ENCODE results near the gene ZNRF3.

DNA sequence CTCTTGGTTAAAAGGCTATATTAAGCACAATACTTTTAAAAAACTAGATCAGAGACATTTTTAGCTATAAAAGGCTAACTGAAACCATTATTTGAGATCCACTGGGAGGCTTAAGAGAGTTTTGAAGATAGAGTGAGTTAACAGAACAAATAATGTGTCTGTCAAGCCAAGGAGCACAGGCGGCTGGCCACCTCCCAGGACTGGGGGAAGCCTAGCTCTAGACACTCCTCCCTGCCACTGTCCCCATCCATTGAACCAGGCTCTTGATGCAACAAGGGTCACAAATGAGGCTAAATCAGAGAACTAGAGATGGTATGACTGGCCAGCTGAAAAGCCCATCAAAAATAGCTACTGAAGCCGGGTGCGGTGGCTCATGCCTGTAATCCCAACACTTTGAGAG is 115.3 kb downstream of the ZNRF3 start:
- TF ChIP-seq FOXM1 (IDR thresholded peaks at IDR 0.05; ENCODE audit: low read depth) (no peak), ELF1 (IDR thresholded peaks at IDR 0.05) (no peak), SIN3A (IDR thresholded peaks at IDR 0.05; ENCODE audit: borderline replicate concordance, low read depth, low read length) (no peak), EZH2phosphoT487 (IDR thresholded peaks at IDR 0.05; ENCODE audit: borderline replicate concordance, low read depth) (no peak), CHD2 (IDR thresholded peaks at IDR 0.05; ENCODE audit: low read length, partially characterized antibody) (no peak), EP300 (IDR thresholded peaks at IDR 0.05; ENCODE audit: borderline replicate concordance in 1 of 2, low read depth in 1 of 2, low read length in 1 of 2) (no peak), TAF1 (IDR thresholded peaks at IDR 0.05; ENCODE audit: borderline replicate concordance, low read depth, low read length) (no peak), YY1 (IDR thresholded peaks at IDR 0.05; ENCODE audit: low read depth) (no peak), FOSL2 (IDR thresholded peaks at IDR 0.05; ENCODE audit: borderline replicate concordance, low read depth) (no peak), POLR2AphosphoS5 (IDR thresholded peaks at IDR 0.05; ENCODE audit: low read depth, low read length) (no peak), RAD21 (IDR thresholded peaks at IDR 0.05; ENCODE audit: low read length) (no peak)
- TF ChIP-seq, protein P1, sequence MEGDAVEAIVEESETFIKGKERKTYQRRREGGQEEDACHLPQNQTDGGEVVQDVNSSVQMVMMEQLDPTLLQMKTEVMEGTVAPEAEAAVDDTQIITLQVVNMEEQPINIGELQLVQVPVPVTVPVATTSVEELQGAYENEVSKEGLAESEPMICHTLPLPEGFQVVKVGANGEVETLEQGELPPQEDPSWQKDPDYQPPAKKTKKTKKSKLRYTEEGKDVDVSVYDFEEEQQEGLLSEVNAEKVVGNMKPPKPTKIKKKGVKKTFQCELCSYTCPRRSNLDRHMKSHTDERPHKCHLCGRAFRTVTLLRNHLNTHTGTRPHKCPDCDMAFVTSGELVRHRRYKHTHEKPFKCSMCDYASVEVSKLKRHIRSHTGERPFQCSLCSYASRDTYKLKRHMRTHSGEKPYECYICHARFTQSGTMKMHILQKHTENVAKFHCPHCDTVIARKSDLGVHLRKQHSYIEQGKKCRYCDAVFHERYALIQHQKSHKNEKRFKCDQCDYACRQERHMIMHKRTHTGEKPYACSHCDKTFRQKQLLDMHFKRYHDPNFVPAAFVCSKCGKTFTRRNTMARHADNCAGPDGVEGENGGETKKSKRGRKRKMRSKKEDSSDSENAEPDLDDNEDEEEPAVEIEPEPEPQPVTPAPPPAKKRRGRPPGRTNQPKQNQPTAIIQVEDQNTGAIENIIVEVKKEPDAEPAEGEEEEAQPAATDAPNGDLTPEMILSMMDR (IDR thresholded peaks at IDR 0.05) = no peak
- TF ChIP-seq, protein P2, sequence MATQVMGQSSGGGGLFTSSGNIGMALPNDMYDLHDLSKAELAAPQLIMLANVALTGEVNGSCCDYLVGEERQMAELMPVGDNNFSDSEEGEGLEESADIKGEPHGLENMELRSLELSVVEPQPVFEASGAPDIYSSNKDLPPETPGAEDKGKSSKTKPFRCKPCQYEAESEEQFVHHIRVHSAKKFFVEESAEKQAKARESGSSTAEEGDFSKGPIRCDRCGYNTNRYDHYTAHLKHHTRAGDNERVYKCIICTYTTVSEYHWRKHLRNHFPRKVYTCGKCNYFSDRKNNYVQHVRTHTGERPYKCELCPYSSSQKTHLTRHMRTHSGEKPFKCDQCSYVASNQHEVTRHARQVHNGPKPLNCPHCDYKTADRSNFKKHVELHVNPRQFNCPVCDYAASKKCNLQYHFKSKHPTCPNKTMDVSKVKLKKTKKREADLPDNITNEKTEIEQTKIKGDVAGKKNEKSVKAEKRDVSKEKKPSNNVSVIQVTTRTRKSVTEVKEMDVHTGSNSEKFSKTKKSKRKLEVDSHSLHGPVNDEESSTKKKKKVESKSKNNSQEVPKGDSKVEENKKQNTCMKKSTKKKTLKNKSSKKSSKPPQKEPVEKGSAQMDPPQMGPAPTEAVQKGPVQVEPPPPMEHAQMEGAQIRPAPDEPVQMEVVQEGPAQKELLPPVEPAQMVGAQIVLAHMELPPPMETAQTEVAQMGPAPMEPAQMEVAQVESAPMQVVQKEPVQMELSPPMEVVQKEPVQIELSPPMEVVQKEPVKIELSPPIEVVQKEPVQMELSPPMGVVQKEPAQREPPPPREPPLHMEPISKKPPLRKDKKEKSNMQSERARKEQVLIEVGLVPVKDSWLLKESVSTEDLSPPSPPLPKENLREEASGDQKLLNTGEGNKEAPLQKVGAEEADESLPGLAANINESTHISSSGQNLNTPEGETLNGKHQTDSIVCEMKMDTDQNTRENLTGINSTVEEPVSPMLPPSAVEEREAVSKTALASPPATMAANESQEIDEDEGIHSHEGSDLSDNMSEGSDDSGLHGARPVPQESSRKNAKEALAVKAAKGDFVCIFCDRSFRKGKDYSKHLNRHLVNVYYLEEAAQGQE (IDR thresholded peaks at IDR 0.05; ENCODE audit: low read depth, low read length) = no peak

Measured in SK-N-SH (cell line).